Measurements from ENCODE around the gene STUB1. TPM values are rescaled to one million over a fixed set of nuclear protein-coding genes. Genes with fewer than 3 reads are reported as not detected.

Gene STUB1
- total and polyA plus RNA-seq, 2 donors (not counting 3 experiments of a cell fraction or from before 2014, with no cell fraction given) = 107 to 147 TPM

DNA sequence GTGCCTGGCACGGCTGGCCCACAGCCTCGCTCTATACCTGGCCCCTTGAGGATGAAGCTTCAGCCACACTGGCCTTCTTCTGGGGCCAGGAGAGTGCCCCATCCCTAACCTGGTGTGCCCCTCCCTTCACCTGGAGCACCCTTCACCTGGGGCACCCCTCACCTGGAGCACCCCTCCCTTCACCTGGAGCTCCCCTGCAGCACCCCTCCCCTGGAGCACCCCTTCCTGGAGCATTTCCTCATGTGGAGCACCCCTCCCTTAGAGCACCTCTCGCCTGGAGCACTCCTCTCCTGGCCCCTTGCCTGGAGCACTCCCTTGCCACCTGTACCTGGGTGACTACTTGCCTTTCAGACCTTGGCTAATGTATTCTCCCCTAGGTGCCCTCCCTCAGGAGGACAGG lies 27.8 kb downstream of the STUB1 start:
- DNase-seq (ENCODE audit: low read depth, low spot score) = no peak
- H3K79me2 ChIP-seq (ENCODE audit: control insufficient read depth, insufficient read depth, low read length) = no peaks in the 10 kb centered on the region
- no peak overlapping the region for H3K27ac ChIP-seq (ENCODE audit: insufficient read depth, low read depth, low read length)
- no peak overlapping the region for H3K9ac ChIP-seq (replicated peaks; ENCODE audit: extremely low read depth, insufficient read depth, low read length)
- H3K4me3 ChIP-seq (replicated peaks in 1 of 3; ENCODE audit: insufficient read depth in 1 of 3, low read depth in 1 of 3, low read length in 3 of 3) = no peak overlapping the region
- H3K27me3 ChIP-seq (ENCODE audit: control insufficient read depth in 2 of 2, insufficient read depth in 2 of 2, low read length in 2 of 2) = peaks cover 24 to 32% of the 10 kb centered on the region in 2 experiments
- ChIA-PET CTCF (interaction anchor here (0.8 to 2.4 kb wide), 2 partner anchors 12 to 77 kb away, joined by 3 to 8 read pairs; no protein-coding TSS in a partner anchor), POLR2A (no interaction called here)
- H3K9me1 ChIP-seq (replicated peaks; ENCODE audit: control insufficient read depth, extremely low read depth, insufficient read depth, low read length) = no peaks in the 10 kb centered on the region
- no peaks in the 10 kb centered on the region for H3K36me3 ChIP-seq (ENCODE audit: control insufficient read depth in 2 of 2, extremely low read depth in 1 of 2, insufficient read depth in 2 of 2, low read length in 2 of 2)
- FAIRE-seq = no peak
- H3K4me1 ChIP-seq (ENCODE audit: control insufficient read depth, extremely low read depth, insufficient read depth, low read length) = no peaks in the 10 kb centered on the region
- no TSS peak for BruUV-seq (replicated peaks)
- H4K20me1 ChIP-seq (replicated peaks; ENCODE audit: control insufficient read depth, extremely low read depth, insufficient read depth, low read length) = no peaks in the 10 kb centered on the region
- TF ChIP-seq GATA2 (IDR thresholded peaks at IDR 0.05; ENCODE audit: insufficient read depth, insufficient read length, low read depth, low read length) = no peak
- TF ChIP-seq, protein P1, sequence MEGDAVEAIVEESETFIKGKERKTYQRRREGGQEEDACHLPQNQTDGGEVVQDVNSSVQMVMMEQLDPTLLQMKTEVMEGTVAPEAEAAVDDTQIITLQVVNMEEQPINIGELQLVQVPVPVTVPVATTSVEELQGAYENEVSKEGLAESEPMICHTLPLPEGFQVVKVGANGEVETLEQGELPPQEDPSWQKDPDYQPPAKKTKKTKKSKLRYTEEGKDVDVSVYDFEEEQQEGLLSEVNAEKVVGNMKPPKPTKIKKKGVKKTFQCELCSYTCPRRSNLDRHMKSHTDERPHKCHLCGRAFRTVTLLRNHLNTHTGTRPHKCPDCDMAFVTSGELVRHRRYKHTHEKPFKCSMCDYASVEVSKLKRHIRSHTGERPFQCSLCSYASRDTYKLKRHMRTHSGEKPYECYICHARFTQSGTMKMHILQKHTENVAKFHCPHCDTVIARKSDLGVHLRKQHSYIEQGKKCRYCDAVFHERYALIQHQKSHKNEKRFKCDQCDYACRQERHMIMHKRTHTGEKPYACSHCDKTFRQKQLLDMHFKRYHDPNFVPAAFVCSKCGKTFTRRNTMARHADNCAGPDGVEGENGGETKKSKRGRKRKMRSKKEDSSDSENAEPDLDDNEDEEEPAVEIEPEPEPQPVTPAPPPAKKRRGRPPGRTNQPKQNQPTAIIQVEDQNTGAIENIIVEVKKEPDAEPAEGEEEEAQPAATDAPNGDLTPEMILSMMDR (IDR thresholded peaks at IDR 0.05; ENCODE audit: extremely low read depth in 1 of 2, insufficient read depth in 1 of 2, low read depth in 1 of 2, low read length in 2 of 2) = no peak
- no peak for TF ChIP-seq FOS (IDR thresholded peaks at IDR 0.05; ENCODE audit: borderline replicate concordance, insufficient read depth, low read length)
- no peak for TF ChIP-seq MYC (IDR thresholded peaks at IDR 0.05; ENCODE audit: low read depth, low read length)
- no peak for TF ChIP-seq POLR2AphosphoS5 (IDR thresholded peaks at IDR 0.05; ENCODE audit: insufficient read depth, low read depth, low read length)
- no peak for TF ChIP-seq EZH2 (IDR thresholded peaks at IDR 0.05; ENCODE audit: borderline replicate concordance, low read depth, low read length, severe bottlenecking)
- TF ChIP-seq, protein P2, sequence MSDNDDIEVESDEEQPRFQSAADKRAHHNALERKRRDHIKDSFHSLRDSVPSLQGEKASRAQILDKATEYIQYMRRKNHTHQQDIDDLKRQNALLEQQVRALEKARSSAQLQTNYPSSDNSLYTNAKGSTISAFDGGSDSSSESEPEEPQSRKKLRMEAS (IDR thresholded peaks at IDR 0.05; ENCODE audit: insufficient read depth, insufficient read length) = no peak
- TF ChIP-seq POLR2A (IDR thresholded peaks at IDR 0.05; ENCODE audit: low read depth, low read length) = no peak
- no peak for TF ChIP-seq JUN (IDR thresholded peaks at IDR 0.05; ENCODE audit: borderline replicate concordance, insufficient read depth, insufficient read length, low read depth)
- H2AFZ ChIP-seq (ENCODE audit: low read depth, low read length) = no peak overlapping the region
- intact Hi-C loops (cut with micrococcal nuclease) (no loop called here), dilution Hi-C loops (cut with MboI; ENCODE audit: extremely low pct_ligation_motif_present, low sequenced_read_pairs) (no loop called here)
- H3K4me2 ChIP-seq (ENCODE audit: insufficient read depth, low read length) = no peak overlapping the region
- no peaks in the 10 kb centered on the region for H3K9me3 ChIP-seq (replicated peaks; ENCODE audit: control insufficient read depth, insufficient read depth, low read length)

All from endothelial cell of umbilical vein (primary cell).